Uterus (tissue), 2 donors: ENCODE results near the gene S100A7A.

ENCODE experiments used
- POLR2A ChIP-seq, 2 donors: fragments of 450-650 bp; IDR thresholded peaks; one replicate each; pipeline ENCODE4 v1.6.1; 2016; ENCODE audit warnings: antibody characterized with exemption in 2 of 2, mild to moderate bottlenecking in 1 of 2, moderate library complexity in 1 of 2
- TF ChIP-seq, protein P1 (sequence below), 4 experiments: fragments of 200-600 bp in 2 of 4; fragments of 450-650 bp in 2 of 4; sonication (generic) in 2 of 4; IDR thresholded peaks; one replicate each; pipeline ENCODE4 v1.5.1; 2016 to 2019; ENCODE audit warnings: antibody characterized with exemption in 4 of 4, mild to moderate bottlenecking in 2 of 4, moderate library complexity in 1 of 4

DNA sequence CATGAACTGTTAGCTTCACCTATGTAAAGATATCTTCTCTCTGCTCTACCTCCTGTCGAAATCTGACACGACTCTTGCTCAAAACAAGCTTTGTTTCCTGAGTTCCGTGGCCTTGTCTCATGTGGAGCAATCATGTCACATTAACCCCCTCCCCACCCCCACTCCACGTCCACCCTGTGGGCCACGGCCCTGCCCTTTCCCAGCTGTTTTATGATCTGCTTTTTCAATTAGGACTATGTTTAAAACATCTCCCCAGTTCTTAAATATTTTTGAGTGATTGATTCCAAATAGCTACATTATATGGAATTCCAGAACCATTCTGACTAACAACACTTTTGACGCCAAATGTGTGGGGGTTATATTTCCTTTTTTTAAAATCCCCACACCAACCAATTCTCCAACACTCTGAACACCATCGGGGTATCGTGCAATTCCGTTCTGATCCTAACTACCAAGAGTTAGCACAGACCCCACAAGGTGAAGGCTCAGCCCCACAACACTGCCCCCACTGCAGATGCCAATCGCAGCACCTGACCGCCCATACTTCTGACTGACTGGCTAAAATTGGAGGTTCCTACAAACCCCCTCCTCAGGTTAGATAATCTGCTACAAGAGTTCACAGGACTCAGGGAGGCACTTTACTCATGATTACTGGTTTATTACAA, 12.8 kb upstream of the S100A7A start:
- TF ChIP-seq POLR2A (IDR thresholded peaks at IDR 0.05), result no peak
- TF ChIP-seq, protein P1, sequence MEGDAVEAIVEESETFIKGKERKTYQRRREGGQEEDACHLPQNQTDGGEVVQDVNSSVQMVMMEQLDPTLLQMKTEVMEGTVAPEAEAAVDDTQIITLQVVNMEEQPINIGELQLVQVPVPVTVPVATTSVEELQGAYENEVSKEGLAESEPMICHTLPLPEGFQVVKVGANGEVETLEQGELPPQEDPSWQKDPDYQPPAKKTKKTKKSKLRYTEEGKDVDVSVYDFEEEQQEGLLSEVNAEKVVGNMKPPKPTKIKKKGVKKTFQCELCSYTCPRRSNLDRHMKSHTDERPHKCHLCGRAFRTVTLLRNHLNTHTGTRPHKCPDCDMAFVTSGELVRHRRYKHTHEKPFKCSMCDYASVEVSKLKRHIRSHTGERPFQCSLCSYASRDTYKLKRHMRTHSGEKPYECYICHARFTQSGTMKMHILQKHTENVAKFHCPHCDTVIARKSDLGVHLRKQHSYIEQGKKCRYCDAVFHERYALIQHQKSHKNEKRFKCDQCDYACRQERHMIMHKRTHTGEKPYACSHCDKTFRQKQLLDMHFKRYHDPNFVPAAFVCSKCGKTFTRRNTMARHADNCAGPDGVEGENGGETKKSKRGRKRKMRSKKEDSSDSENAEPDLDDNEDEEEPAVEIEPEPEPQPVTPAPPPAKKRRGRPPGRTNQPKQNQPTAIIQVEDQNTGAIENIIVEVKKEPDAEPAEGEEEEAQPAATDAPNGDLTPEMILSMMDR (IDR thresholded peaks at IDR 0.05), result no peak
